Measurements from ENCODE around the gene RPS4Y1. TPM values are rescaled to one million over a fixed set of nuclear protein-coding genes. Genes with fewer than 3 reads are reported as not detected.

The RPS4Y1 gene
- total RNA-seq, 1 experiment from 2014 or later: 0.15 TPM

DNA sequence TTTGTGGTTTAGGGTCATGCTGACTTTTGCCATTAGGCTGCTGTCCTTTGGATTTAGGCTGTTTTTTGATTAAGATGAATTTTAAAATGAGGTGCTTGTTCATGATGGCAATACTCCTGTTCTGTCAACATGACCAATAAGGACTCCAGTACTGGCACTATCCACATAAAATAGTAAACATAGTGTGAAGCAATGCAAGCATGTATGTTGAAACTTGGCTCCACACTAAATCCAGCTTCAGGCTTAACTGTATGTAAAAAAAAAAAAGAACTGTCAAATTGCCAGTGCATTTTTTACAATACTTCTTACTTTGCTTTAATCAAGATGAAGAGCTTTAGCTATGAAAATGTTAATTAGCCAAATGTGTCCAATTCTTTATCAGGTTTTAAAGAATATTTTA is 6.2 kb upstream of the RPS4Y1 start:
- Histone ChIP-seq H3K36me3 (ENCODE audit: control insufficient read depth, insufficient read depth, low read length) (no peaks in the 10 kb centered on the region), H3K27ac (ENCODE audit: low read length) (no peak overlapping the region), H3K4me3 (ENCODE audit: low read depth in 2 of 2, low read length in 2 of 2) (no peak overlapping the region), H3K9me3 (ENCODE audit: control insufficient read depth, insufficient read depth, low read depth, low read length) (no peaks in the 10 kb centered on the region), H3K4me1 (ENCODE audit: control insufficient read depth, insufficient read depth, low read length) (no peaks in the 10 kb centered on the region), H3K27me3 (ENCODE audit: control insufficient read depth, insufficient read depth, low read length) (no peaks in the 10 kb centered on the region)
- intact Hi-C loops (cut with micrococcal nuclease; ENCODE audit: unreplicated experiment) (no loop called here), in situ Hi-C loops (cut with HindIII; ENCODE audit: low pct_unique_long_range_greater_than_20kb, low sequenced_read_pairs) (no loop called here)
- BruUV-seq (replicated peaks): no TSS peak
- ChIA-PET CTCF (no interaction called here), POLR2A (no interaction called here)
- no peak for TF ChIP-seq REST (IDR thresholded peaks at IDR 0.05; ENCODE audit: insufficient read depth in 1 of 2, low read depth in 2 of 2, low read length in 1 of 2)
- no peak for TF ChIP-seq CTCF (IDR thresholded peaks at IDR 0.05)
- TF ChIP-seq TCF7L2 (IDR thresholded peaks at IDR 0.05; ENCODE audit: low read depth, low read length): no peak
- no peak for TF ChIP-seq SIN3A (IDR thresholded peaks at IDR 0.05; ENCODE audit: borderline replicate concordance, insufficient read depth, low read depth, low read length)
- no peak for TF ChIP-seq POLR2AphosphoS5 (IDR thresholded peaks at IDR 0.05; ENCODE audit: low read depth, low read length)
- ATAC-seq (no peak), DNase-seq (ENCODE audit: low read depth, low spot score) (no peak)

DNA sequence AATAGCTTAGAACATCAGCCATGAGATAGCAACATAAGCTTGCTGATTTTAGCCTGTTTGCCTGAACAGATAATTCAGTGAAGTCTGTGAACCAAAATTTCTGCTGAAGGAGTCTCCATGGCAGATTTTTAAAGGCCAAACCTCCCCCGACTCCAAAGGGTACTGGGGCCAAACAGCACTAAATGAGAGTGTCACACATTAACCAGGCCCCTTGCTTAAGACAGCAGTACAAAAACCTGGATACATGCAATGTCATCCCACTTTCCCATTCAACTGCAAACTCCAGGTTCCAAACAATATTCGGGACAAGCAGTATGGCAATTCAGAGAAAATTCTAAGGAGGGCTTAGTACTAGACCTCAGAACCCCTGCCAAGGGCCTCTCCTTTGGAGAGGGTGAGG is 4.3 kb upstream of the RPS4Y1 start:
- ATAC-seq (no peak), DNase-seq (ENCODE audit: low read depth, low spot score) (no peak)
- intact Hi-C loops (cut with micrococcal nuclease; ENCODE audit: unreplicated experiment): no loop called here
- Histone ChIP-seq H3K36me3 (ENCODE audit: control insufficient read depth, insufficient read depth, low read length) (no peaks in the 10 kb centered on the region), H3K4me3 (ENCODE audit: low read depth in 2 of 2, low read length in 2 of 2) (no peak overlapping the region), H3K27me3 (ENCODE audit: control insufficient read depth, insufficient read depth, low read length) (no peaks in the 10 kb centered on the region), H3K9me3 (ENCODE audit: control insufficient read depth, insufficient read depth, low read depth, low read length) (no peaks in the 10 kb centered on the region), H3K27ac (ENCODE audit: low read length) (no peak overlapping the region), H3K4me1 (ENCODE audit: control insufficient read depth, insufficient read depth, low read length) (no peaks in the 10 kb centered on the region)
- in situ Hi-C loops (cut with HindIII; ENCODE audit: low pct_unique_long_range_greater_than_20kb, low sequenced_read_pairs): no loop called here
- BruUV-seq (replicated peaks): no TSS peak
- POLR2A ChIA-PET: no interaction called here
- CTCF ChIA-PET: no interaction called here
- TF ChIP-seq TCF7L2 (IDR thresholded peaks at IDR 0.05; ENCODE audit: low read depth, low read length): no peak
- TF ChIP-seq SIN3A (IDR thresholded peaks at IDR 0.05; ENCODE audit: borderline replicate concordance, insufficient read depth, low read depth, low read length): no peak
- TF ChIP-seq REST (IDR thresholded peaks at IDR 0.05; ENCODE audit: insufficient read depth in 1 of 2, low read depth in 2 of 2, low read length in 1 of 2): no peak
- no peak for TF ChIP-seq POLR2AphosphoS5 (IDR thresholded peaks at IDR 0.05; ENCODE audit: low read depth, low read length)
- no peak for TF ChIP-seq CTCF (IDR thresholded peaks at IDR 0.05)

All from Panc1 (cell line).